Suprapubic skin (tissue), 4 donors: ENCODE measurements around the gene AAGAB. TPM values are rescaled to one million over a fixed set of nuclear protein-coding genes. Genes with fewer than 3 reads are reported as not detected.

ENCODE experiments used
- DNase-seq, 2 donors: peaks; one replicate each; pipeline ENCODE4 v3.0.0-alpha.2; 2019; ENCODE audit warnings: low spot score in 2 of 2
- H3K27ac ChIP-seq: fragments of 200-600 bp; sonication (generic); one replicate; pipeline ENCODE4 v1.5.1; 2019
- H3K27me3 ChIP-seq: fragments of 200-600 bp; sonication (generic); one replicate; pipeline ENCODE4 v1.5.1; 2019
- H3K36me3 ChIP-seq: fragments of 200-600 bp; sonication (generic); one replicate; pipeline ENCODE4 v1.5.1; 2019
- H3K4me1 ChIP-seq: fragments of 200-600 bp; sonication (generic); one replicate; pipeline ENCODE4 v1.5.1; 2019
- H3K4me3 ChIP-seq: fragments of 200-600 bp; sonication (generic); one replicate; pipeline ENCODE4 v1.5.1; 2019; ENCODE audit warnings: mild to moderate bottlenecking
- H3K9me3 ChIP-seq: fragments of 200-600 bp; sonication (generic); one replicate; pipeline ENCODE4 v1.5.1; 2019
- EP300 ChIP-seq: sonication (generic); formaldehyde crosslinking; IDR thresholded peaks from one replicate; pipeline ENCODE4 v1.6.1; 2017; ENCODE audit warnings: antibody characterized with exemption
- POLR2A ChIP-seq, 2 donors: fragments of 450-650 bp; IDR thresholded peaks; one replicate each; pipeline ENCODE4 v1.6.1; 2017; ENCODE audit warnings: antibody characterized with exemption in 2 of 2, mild to moderate bottlenecking in 2 of 2, moderate library complexity in 2 of 2
- POLR2AphosphoS5 ChIP-seq, 3 donors: sonication (generic); formaldehyde crosslinking; IDR thresholded peaks; one replicate each; pipeline ENCODE4 v1.6.1; 2017; ENCODE audit warnings: antibody characterized with exemption in 3 of 3
- WGBS: methylation state at CpG from one replicate; pipeline ENCODE4 v1.1.5; 2018; 5-methylcytosine and 5-hydroxymethylcytosine counted together
- total RNA-seq, 4 donors: library from RNA; depleted of rRNA; stranded (reverse); fragments of >200 nt; gene quantifications; one replicate each; pipeline ENCODE4 v1.1.0, GENCODE V29; 2016
- TF ChIP-seq, protein P1 (sequence below), 2 donors: fragments of 200-600 bp in 1 of 2; fragments of 450-650 bp in 1 of 2; sonication (generic) in 1 of 2; IDR thresholded peaks; one replicate each; pipeline ENCODE4 v1.5.1; 2016 to 2019; ENCODE audit warnings: antibody characterized with exemption in 2 of 2, mild to moderate bottlenecking in 1 of 2, moderate library complexity in 1 of 2

Gene AAGAB
- total RNA-seq, 4 donors from 2014 or later = 18.6 to 28.0 (median 26.0) TPM

DNA sequence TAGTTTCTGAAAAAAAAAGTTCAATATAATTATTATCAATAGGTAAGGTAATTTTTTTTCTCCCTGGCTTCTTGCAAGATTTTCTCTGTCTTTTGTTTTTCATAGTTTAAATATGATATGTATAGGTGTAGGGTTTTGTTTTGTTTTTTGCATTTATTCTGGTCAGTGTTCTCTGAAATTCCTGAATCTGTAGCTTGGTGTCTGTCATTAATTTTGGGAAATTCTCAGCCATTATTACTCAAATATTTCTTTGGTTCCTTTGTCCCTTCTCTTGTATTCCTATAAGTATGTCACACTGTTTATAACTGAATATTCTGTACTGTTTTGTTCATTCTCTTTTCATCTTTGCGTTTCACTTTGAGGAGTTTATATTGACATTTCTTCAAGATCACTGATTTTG lies 22.2 kb upstream of the AAGAB start:
- Histone ChIP-seq H3K27ac (no peak overlapping the region), H3K4me3 (no peak overlapping the region), H3K9me3 (peaks cover 4% of the 10 kb centered on the region), H3K4me1 (no peaks in the 10 kb centered on the region), H3K36me3 (no peaks in the 10 kb centered on the region), H3K27me3 (no peaks in the 10 kb centered on the region)
- DNase-seq = no peak
- 95% methylated on average over 1 of the region's 1 CpG for WGBS
- no peak for TF ChIP-seq EP300
- TF ChIP-seq POLR2A (IDR thresholded peaks at IDR 0.05) = no peak
- no peak for TF ChIP-seq POLR2AphosphoS5 (IDR thresholded peaks at IDR 0.05)
- TF ChIP-seq, protein P1, sequence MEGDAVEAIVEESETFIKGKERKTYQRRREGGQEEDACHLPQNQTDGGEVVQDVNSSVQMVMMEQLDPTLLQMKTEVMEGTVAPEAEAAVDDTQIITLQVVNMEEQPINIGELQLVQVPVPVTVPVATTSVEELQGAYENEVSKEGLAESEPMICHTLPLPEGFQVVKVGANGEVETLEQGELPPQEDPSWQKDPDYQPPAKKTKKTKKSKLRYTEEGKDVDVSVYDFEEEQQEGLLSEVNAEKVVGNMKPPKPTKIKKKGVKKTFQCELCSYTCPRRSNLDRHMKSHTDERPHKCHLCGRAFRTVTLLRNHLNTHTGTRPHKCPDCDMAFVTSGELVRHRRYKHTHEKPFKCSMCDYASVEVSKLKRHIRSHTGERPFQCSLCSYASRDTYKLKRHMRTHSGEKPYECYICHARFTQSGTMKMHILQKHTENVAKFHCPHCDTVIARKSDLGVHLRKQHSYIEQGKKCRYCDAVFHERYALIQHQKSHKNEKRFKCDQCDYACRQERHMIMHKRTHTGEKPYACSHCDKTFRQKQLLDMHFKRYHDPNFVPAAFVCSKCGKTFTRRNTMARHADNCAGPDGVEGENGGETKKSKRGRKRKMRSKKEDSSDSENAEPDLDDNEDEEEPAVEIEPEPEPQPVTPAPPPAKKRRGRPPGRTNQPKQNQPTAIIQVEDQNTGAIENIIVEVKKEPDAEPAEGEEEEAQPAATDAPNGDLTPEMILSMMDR (IDR thresholded peaks at IDR 0.05) = no peak

DNA sequence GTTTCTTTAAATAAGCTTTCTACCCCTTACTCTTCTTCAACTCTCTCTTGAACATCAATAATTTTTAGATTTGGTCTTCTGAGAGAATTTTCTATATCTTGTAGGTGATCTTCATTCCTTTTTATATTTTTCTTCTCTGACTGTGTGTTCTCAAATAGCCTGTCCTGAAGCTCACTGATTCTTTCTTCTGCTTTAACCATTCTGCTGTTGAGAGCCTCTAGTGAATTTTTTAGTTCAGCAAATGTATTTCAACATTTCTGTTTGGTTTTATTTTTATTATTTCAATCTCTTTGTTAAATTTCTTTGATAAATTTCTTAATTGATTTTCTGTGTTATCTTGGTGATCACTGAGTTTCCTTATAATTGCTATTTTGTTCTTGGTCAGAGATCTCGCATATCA lies 19.8 kb upstream of the AAGAB start:
- Histone ChIP-seq H3K4me1 (no peaks in the 10 kb centered on the region), H3K27me3 (no peaks in the 10 kb centered on the region), H3K9me3 (peaks cover 4% of the 10 kb centered on the region), H3K36me3 (no peaks in the 10 kb centered on the region), H3K27ac (no peak overlapping the region), H3K4me3 (no peak overlapping the region)
- no peak for DNase-seq
- TF ChIP-seq, protein P1 (IDR thresholded peaks at IDR 0.05) = no peak
- WGBS = 97% methylated on average over 1 of the region's 1 CpG

DNA sequence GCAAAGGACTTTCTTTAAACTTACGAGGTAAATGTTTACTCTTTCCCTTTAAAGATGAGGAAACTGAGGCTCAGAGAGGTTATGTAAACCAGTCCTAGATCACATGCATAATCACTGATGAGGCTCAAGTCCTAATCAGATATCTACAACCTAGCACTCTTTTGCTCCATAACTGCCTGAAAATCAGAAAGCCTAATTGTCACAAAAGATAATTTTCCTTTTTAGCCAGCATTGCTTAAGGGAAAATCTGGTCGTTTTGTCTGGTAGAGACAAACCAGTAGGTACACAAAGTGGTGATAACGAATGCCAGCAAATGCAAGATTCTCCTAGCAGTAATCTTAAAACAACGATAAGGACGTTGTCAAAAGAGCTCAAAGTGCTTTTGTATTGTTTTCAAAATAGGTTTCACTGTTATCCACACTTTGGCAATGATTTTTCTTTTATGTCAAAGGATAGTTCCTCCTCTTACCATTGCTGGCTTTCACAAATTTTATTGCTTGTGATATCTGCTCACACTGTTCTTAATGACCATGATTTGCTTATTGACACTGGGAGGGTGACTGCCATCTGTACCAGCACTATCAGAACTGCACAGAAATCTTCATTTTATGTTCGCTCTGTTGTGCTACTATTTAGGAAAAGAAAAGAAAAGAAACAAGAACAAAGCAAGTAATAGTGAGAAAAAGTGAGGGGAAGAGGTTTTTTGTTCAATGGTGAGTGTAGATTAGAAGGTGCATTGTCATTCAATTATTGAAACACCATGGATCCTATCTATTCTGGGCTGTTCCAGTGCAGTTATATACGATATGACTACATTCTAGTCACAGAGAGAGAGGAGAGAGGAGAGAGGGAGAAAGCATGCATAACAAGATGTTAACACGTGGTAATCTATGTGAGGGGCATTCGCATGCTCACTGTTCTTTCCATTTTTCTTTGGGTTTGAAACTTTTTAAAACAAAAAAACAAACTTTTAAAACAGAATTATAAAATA lies 13.8 kb upstream of the AAGAB start:
- no peak overlapping the region for H3K27ac ChIP-seq
- no peak overlapping the region for H3K4me3 ChIP-seq
- DNase-seq = no peak
- no peaks in the 10 kb centered on the region for H3K9me3 ChIP-seq
- 81% methylated on average over 9 of the region's 9 CpGs for WGBS
- no peaks in the 10 kb centered on the region for H3K27me3 ChIP-seq
- TF ChIP-seq POLR2AphosphoS5 (IDR thresholded peaks at IDR 0.05) (no peak), POLR2A (IDR thresholded peaks at IDR 0.05) (no peak), EP300 (no peak)
- TF ChIP-seq, protein P1 (IDR thresholded peaks at IDR 0.05) = no peak
- no peaks in the 10 kb centered on the region for H3K4me1 ChIP-seq
- no peaks in the 10 kb centered on the region for H3K36me3 ChIP-seq

DNA sequence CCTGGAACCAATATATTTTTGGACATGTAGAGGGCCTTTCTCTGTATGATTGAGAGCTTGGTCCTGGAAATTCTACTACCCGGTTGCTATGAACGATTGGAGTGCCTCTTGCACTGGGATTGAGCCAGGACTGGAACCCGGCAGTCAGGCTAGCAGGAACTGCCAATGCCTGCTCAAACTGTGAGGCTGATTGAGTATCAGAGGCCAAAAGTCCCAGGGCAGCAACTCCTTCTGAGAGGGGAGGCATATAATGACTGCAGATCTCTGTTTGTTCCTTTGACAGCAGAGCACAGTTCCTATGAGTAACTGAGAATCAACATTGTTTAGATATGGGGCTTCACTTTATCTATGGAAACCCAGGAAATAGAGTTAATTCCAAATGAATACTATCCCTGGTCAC lies 13.0 kb upstream of the AAGAB start:
- 55% methylated on average over 3 of the region's 3 CpGs for WGBS
- H3K27ac ChIP-seq = no peak overlapping the region
- H3K9me3 ChIP-seq = no peaks in the 10 kb centered on the region
- no peaks in the 10 kb centered on the region for H3K27me3 ChIP-seq
- H3K36me3 ChIP-seq = no peaks in the 10 kb centered on the region
- H3K4me1 ChIP-seq = no peaks in the 10 kb centered on the region
- TF ChIP-seq, protein P1 (IDR thresholded peaks at IDR 0.05) = no peak
- TF ChIP-seq EP300 = no peak
- no peak for TF ChIP-seq POLR2AphosphoS5 (IDR thresholded peaks at IDR 0.05)
- no peak for TF ChIP-seq POLR2A (IDR thresholded peaks at IDR 0.05)
- no peak for DNase-seq
- no peak overlapping the region for H3K4me3 ChIP-seq

DNA sequence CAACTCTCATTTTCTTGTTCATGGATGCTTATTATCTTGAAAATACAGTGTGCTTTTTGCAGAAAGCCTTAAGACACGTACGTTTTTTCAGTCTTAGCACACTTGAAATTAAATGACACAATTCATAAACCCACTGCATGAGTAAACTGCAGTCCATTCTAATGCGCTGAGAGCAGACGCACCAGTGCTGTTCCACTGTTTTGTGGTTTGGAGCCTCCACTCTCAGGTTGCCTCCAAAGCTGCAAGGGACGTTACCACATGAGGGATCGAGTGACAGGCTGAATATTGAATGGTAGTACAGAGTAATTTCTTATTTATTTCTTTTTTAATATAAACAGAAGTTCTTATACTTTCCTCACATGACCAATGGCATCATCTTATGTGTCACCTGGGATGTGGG lies 12.4 kb upstream of the AAGAB start:
- no peak for DNase-seq
- WGBS = 89% methylated on average over 6 of the region's 6 CpGs
- TF ChIP-seq, protein P1 (IDR thresholded peaks at IDR 0.05) = no peak
- TF ChIP-seq EP300 (no peak), POLR2AphosphoS5 (IDR thresholded peaks at IDR 0.05) (no peak), POLR2A (IDR thresholded peaks at IDR 0.05) (no peak)
- Histone ChIP-seq H3K27ac (no peak overlapping the region), H3K4me1 (no peaks in the 10 kb centered on the region), H3K27me3 (no peaks in the 10 kb centered on the region), H3K9me3 (no peaks in the 10 kb centered on the region), H3K4me3 (no peak overlapping the region), H3K36me3 (no peaks in the 10 kb centered on the region)
